Keratinocyte (primary cell): Measurements from ENCODE around the gene NCCRP1. TPM values are rescaled to one million over a fixed set of nuclear protein-coding genes. Genes with fewer than 3 reads are reported as not detected.

ENCODE experiments used
- DNase-seq: peaks from one replicate; pipeline ENCODE4 v3.0.0-alpha.2; 2011; ENCODE audit warnings: low read depth, missing footprints, low spot score
- FAIRE-seq: peaks from 2 replicates; lab custom pipeline; 2011; peaks lifted over from hg19 to GRCh38; lab: Jason Lieb, UNC
- H2AFZ ChIP-seq: 2 replicates; pipeline ENCODE4 v1.6.0; 2012; ENCODE audit warnings: low read length, control low read depth, inconsistent platforms; ENCODE audit not compliant: control insufficient read depth
- H3K27ac ChIP-seq: 2 replicates; pipeline ENCODE4 v1.5.1; 2011; ENCODE audit warnings: low read length; ENCODE audit not compliant: control insufficient read depth, insufficient read depth
- H3K27me3 ChIP-seq: 3 replicates; pipeline ENCODE4 v1.6.0; 2011; ENCODE audit warnings: low read length; ENCODE audit not compliant: control insufficient read depth, insufficient read depth; ENCODE audit errors: extremely low read depth
- H3K36me3 ChIP-seq, 2 experiments: 2 replicates in 1 of 2; 3 replicates in 1 of 2; pipeline ENCODE4 v1.5.1; 2011; ENCODE audit warnings: low read length in 2 of 2, mild to moderate bottlenecking in 1 of 2; ENCODE audit not compliant: control insufficient read depth in 2 of 2, insufficient read depth in 2 of 2; ENCODE audit errors: extremely low read depth in 1 of 2
- H3K4me1 ChIP-seq: 3 replicates; pipeline ENCODE4 v1.5.1; 2011; ENCODE audit warnings: low read length; ENCODE audit not compliant: control insufficient read depth, insufficient read depth; ENCODE audit errors: extremely low read depth
- H3K4me2 ChIP-seq: 3 replicates; pipeline ENCODE4 v1.6.0; 2011; ENCODE audit warnings: low read depth, low read length; ENCODE audit not compliant: control insufficient read depth, insufficient read depth; ENCODE audit errors: extremely low read depth
- H3K4me3 ChIP-seq, 3 experiments: fragments of 200-600 bp in 1 of 3; sonication (generic) in 1 of 3; 2 replicates in 2 of 3; 3 replicates in 1 of 3; pipeline ENCODE4 v1.5.1; 2011 to 2016; ENCODE audit warnings: low read length in 3 of 3, mild to moderate bottlenecking in 3 of 3, control low read depth in 2 of 3, inconsistent platforms in 1 of 3, low read depth in 1 of 3, mixed read lengths in 1 of 3, mixed run types in 1 of 3, moderate library complexity in 1 of 3; ENCODE audit not compliant: control insufficient read depth in 2 of 3, insufficient read depth in 2 of 3; ENCODE audit errors: extremely low read depth in 1 of 3
- H3K79me2 ChIP-seq: 2 replicates; pipeline ENCODE4 v1.6.0; 2012; ENCODE audit warnings: low read length; ENCODE audit not compliant: control insufficient read depth, insufficient read depth
- H3K9ac ChIP-seq: 3 replicates; pipeline ENCODE4 v1.6.0; 2011; ENCODE audit warnings: low read length; ENCODE audit not compliant: control insufficient read depth, insufficient read depth; ENCODE audit errors: extremely low read depth
- H3K9me1 ChIP-seq: 3 replicates; pipeline ENCODE4 v1.6.0; 2011; ENCODE audit warnings: low read length; ENCODE audit not compliant: control insufficient read depth, insufficient read depth; ENCODE audit errors: extremely low read depth
- H3K9me3 ChIP-seq: 2 replicates; pipeline ENCODE4 v1.5.1; 2012; ENCODE audit warnings: low read depth, low read length; ENCODE audit not compliant: control insufficient read depth
- H4K20me1 ChIP-seq: 3 replicates; pipeline ENCODE4 v1.6.0; 2011; ENCODE audit warnings: low read length; ENCODE audit not compliant: control insufficient read depth, insufficient read depth; ENCODE audit errors: extremely low read depth
- CTCF ChIP-seq, 3 experiments: IDR thresholded peaks in 1 of 3; conservative IDR thresholded peaks in 1 of 3; optimal IDR thresholded peaks in 1 of 3; 2 replicates in 2 of 3; 3 replicates in 1 of 3; pipeline versions ENCODE3 to v1.5.1; 2011; ENCODE audit warnings: low read length in 3 of 3, mild to moderate bottlenecking in 3 of 3, moderate library complexity in 2 of 3, control low read depth in 1 of 3, inconsistent platforms in 1 of 3; ENCODE audit not compliant: insufficient read depth in 2 of 3; ENCODE audit errors: extremely low read depth in 1 of 3
- EZH2 ChIP-seq: IDR thresholded peaks from one replicate; pipeline ENCODE4 v1.6.1; 2012; ENCODE audit warnings: inconsistent platforms, mild to moderate bottlenecking, low read length, moderate library complexity
- dilution Hi-C: fragments of 300-500 bp; cut with MboI; formaldehyde crosslinking; loops from one replicate; pipeline ENCODE4 v1.7.0; 2020; ENCODE audit warnings: low sequenced_read_pairs; ENCODE audit not compliant: extremely low pct_ligation_motif_present
- polyA plus RNA-seq, 5 experiments: library from polyadenylated mRNA; depleted of rRNA in 3 of 5; stranded (reverse) in 3 of 5; stranded (forward) in 1 of 5; unstranded in 1 of 5; fragments of >200 nt; gene quantifications; 1 replicate in 1 of 5; 2 replicates in 3 of 5; 3 replicates in 1 of 5; pipeline versions ENCODE4 v1.2.1 to v1.2.3, GENCODE V29; 2011 to 2012; ENCODE audit warnings: missing spikeins in 2 of 5, low read depth in 1 of 5, low replicate concordance in 1 of 5

NCCRP1 gene
- polyA plus RNA-seq, 1 donor (not counting 4 experiments of a cell fraction or from before 2014, with no cell fraction given), result 2.3 TPM

GRCh38 chr19:39187552-39187943 lies 9.2 kb upstream of the NCCRP1 start:
- H3K4me3 ChIP-seq, result no peak overlapping the region
- H3K4me1 ChIP-seq, result no peaks in the 10 kb centered on the region
- no peak overlapping the region for H3K9ac ChIP-seq
- no peak overlapping the region for H3K27ac ChIP-seq
- no peak overlapping the region for H3K4me2 ChIP-seq
- H3K9me1 ChIP-seq, result no peaks in the 10 kb centered on the region
- H3K27me3 ChIP-seq, result no peaks in the 10 kb centered on the region
- TF ChIP-seq EZH2 (no peak), CTCF (optimal IDR thresholded peaks at IDR 0.05 in 1 of 3, IDR thresholded peaks at IDR 0.05 in 1 of 3, conservative IDR thresholded peaks at IDR 0.05 in 1 of 3; ENCODE audit: extremely low read depth in 1 of 3, insufficient read depth in 2 of 3, low read length in 3 of 3) (no peak)
- DNase-seq, result no peak
- H2AFZ ChIP-seq, result no peak overlapping the region
- H4K20me1 ChIP-seq, result no peaks in the 10 kb centered on the region
- FAIRE-seq, result no peak
- dilution Hi-C loops, result no loop called here
- H3K36me3 ChIP-seq, result peaks cover 0 to 2% of the 10 kb centered on the region in 2 experiments
- no peaks in the 10 kb centered on the region for H3K79me2 ChIP-seq
- H3K9me3 ChIP-seq, result no peaks in the 10 kb centered on the region

GRCh38 chr19:39188960-39189359 lies 7.8 kb upstream of the NCCRP1 start:
- Histone ChIP-seq H3K4me2 (no peak overlapping the region), H3K36me3 (peaks cover 0 to 2% of the 10 kb centered on the region in 2 experiments), H3K4me3 (no peak overlapping the region), H2AFZ (no peak overlapping the region), H3K79me2 (no peaks in the 10 kb centered on the region), H4K20me1 (no peaks in the 10 kb centered on the region), H3K9me3 (no peaks in the 10 kb centered on the region), H3K9me1 (no peaks in the 10 kb centered on the region), H3K27ac (no peak overlapping the region), H3K9ac (no peak overlapping the region), H3K4me1 (peaks cover 2% of the 10 kb centered on the region), H3K27me3 (no peaks in the 10 kb centered on the region)
- TF ChIP-seq EZH2, result no peak
- TF ChIP-seq CTCF (optimal IDR thresholded peaks at IDR 0.05 in 1 of 3, IDR thresholded peaks at IDR 0.05 in 1 of 3, conservative IDR thresholded peaks at IDR 0.05 in 1 of 3; ENCODE audit: extremely low read depth in 1 of 3, insufficient read depth in 2 of 3, low read length in 3 of 3), result no peak
- dilution Hi-C loops, result no loop called here
- FAIRE-seq (no peak), DNase-seq (no peak)
